SK-N-SH (cell line): ENCODE results near the gene CSTA. TPM values are rescaled to one million over a fixed set of nuclear protein-coding genes. Genes with fewer than 3 reads are reported as not detected.
"Not testable (repeated sequence)": the region's sequence is repeated elsewhere in the genome, so short reads cannot be mapped to it uniquely, and the experiment has no call there.

ENCODE experiments used
- CTCF ChIA-PET: fragments of 300-600, 350-600 bp; formaldehyde crosslinking; extraction: SDS; loops from one replicate; lab custom pipeline; 2021; lab: Yijun Ruan, JAX
- POLR2A ChIA-PET: fragments of 350-600 bp; sonication (Branson Sonifier 250); formaldehyde crosslinking; extraction: SDS; loops from one replicate; lab custom pipeline; 2020; ENCODE audit warnings: antibody characterized with exemption, inconsistent platforms; lab: Yijun Ruan, JAX
- DNase-seq: peaks from one replicate; pipeline ENCODE4 v3.0.0; 2012
- H2AFZ ChIP-seq: fragments of 200-600 bp; sonication (generic); 2 replicates; pipeline ENCODE4 v1.8.1; 2016; ENCODE audit warnings: antibody characterized with exemption, mild to moderate bottlenecking, low read depth
- H3F3A ChIP-seq: fragments of 200-600 bp; sonication (generic); replicated peaks from 2 replicates; pipeline ENCODE3; 2016; ENCODE audit warnings: antibody characterized with exemption, mild to moderate bottlenecking; ENCODE audit not compliant: insufficient read depth
- H3K27ac ChIP-seq, 2 experiments: fragments of 200-500 bp in 1 of 2; fragments of 200-600 bp in 1 of 2; sonication (Bioruptor generic) in 1 of 2; sonication (generic), shearing (Covaris generic) in 1 of 2; 2 replicates each; pipeline versions ENCODE4 v1.5.1 to v1.6.1; 2014 to 2016; ENCODE audit warnings: low read depth in 2 of 2, inconsistent platforms in 1 of 2, low read length in 1 of 2, mild to moderate bottlenecking in 1 of 2, mixed read lengths in 1 of 2
- H3K27me3 ChIP-seq: fragments of 200-600 bp; sonication (generic), shearing (Covaris generic); 2 replicates; pipeline ENCODE4 v1.6.1; 2016; ENCODE audit warnings: mixed run types; ENCODE audit not compliant: insufficient read depth
- H3K36me3 ChIP-seq, 2 experiments: fragments of 200-500 bp in 1 of 2; fragments of 200-600 bp in 1 of 2; sonication (Bioruptor generic) in 1 of 2; sonication (generic) in 1 of 2; replicated peaks in 1 of 2; 2 replicates each; pipeline versions ENCODE3 to v1.5.1; 2014 to 2016; ENCODE audit warnings: low read length in 1 of 2, mild to moderate bottlenecking in 1 of 2; ENCODE audit not compliant: insufficient read depth in 2 of 2, control insufficient read depth in 1 of 2
- H3K4me1 ChIP-seq, 2 experiments: fragments of 200-500 bp in 1 of 2; fragments of 200-600 bp in 1 of 2; sonication (Bioruptor generic) in 1 of 2; sonication (generic), shearing (Covaris generic) in 1 of 2; 2 replicates each; pipeline versions ENCODE4 v1.5.1 to v1.6.1; 2014 to 2016; ENCODE audit warnings: low read depth in 1 of 2, low read length in 1 of 2, mixed run types in 1 of 2; ENCODE audit not compliant: insufficient read depth in 2 of 2, control insufficient read depth in 1 of 2
- H3K4me2 ChIP-seq: fragments of 200-600 bp; sonication (generic), shearing (Covaris generic); 2 replicates; pipeline ENCODE4 v1.6.1; 2017; ENCODE audit warnings: mixed run types
- H3K4me3 ChIP-seq, 2 experiments: fragments of 200-500 bp in 1 of 2; fragments of 200-600 bp in 1 of 2; sonication (Bioruptor generic) in 1 of 2; sonication (generic), shearing (Covaris generic) in 1 of 2; 2 replicates each; pipeline versions ENCODE4 v1.5.1 to v1.8.1; 2014 to 2016; ENCODE audit warnings: low read depth in 2 of 2, inconsistent platforms in 1 of 2, low read length in 1 of 2, mild to moderate bottlenecking in 1 of 2, mixed read lengths in 1 of 2, moderate library complexity in 1 of 2
- H3K79me2 ChIP-seq: fragments of 200-600 bp; sonication (generic); 2 replicates; pipeline ENCODE4 v1.8.1; 2017; ENCODE audit warnings: mild to moderate bottlenecking; ENCODE audit not compliant: insufficient read depth
- H3K9ac ChIP-seq: fragments of 200-600 bp; sonication (generic); 2 replicates; pipeline ENCODE4 v1.6.1; 2017; ENCODE audit warnings: mixed run types
- H3K9me2 ChIP-seq: fragments of 200-600 bp; sonication (generic); 2 replicates; pipeline ENCODE4 v1.6.1; 2017; ENCODE audit warnings: mixed run types
- H3K9me3 ChIP-seq: fragments of 200-600 bp; sonication (generic); 2 replicates; pipeline ENCODE4 v1.6.1; 2017; ENCODE audit warnings: mixed run types, mild to moderate bottlenecking, moderate library complexity
- H4K20me1 ChIP-seq: fragments of 200-600 bp; sonication (generic); 2 replicates; pipeline ENCODE4 v1.6.1; 2017; ENCODE audit warnings: mild to moderate bottlenecking, mixed run types; ENCODE audit not compliant: insufficient read depth
- CTCF ChIP-seq: fragments of 200-600 bp; sonication (generic); IDR thresholded peaks from 2 replicates; pipeline ENCODE4 v1.6.1; 2017; ENCODE audit warnings: antibody characterized with exemption, mild to moderate bottlenecking, moderate library complexity
- EP300 ChIP-seq, 2 experiments: IDR thresholded peaks; 2 replicates each; pipeline versions ENCODE4 v1.4.0 to v1.6.1; 2012; ENCODE audit warnings: borderline replicate concordance in 1 of 2, low read depth in 1 of 2, low read length in 1 of 2
- EZH2phosphoT487 ChIP-seq: fragments of 200-600 bp; sonication (generic); IDR thresholded peaks from 2 replicates; pipeline ENCODE4 v1.6.1; 2017; ENCODE audit warnings: low read depth, mixed run types, mild to moderate bottlenecking, antibody characterized with exemption, moderate library complexity, borderline replicate concordance
- PBX3 ChIP-seq: IDR thresholded peaks from 2 replicates; pipeline ENCODE4; 2012
- POLR2AphosphoS5 ChIP-seq: IDR thresholded peaks from 2 replicates; pipeline ENCODE4 v1.6.1; 2012; ENCODE audit warnings: low read depth, low read length
- RCOR1 ChIP-seq: fragments of 150-350 bp; IDR thresholded peaks from 2 replicates; pipeline ENCODE4 v1.6.1; 2017; ENCODE audit warnings: antibody characterized with exemption, low read length
- RFX5 ChIP-seq: IDR thresholded peaks from 2 replicates; pipeline ENCODE4 v1.6.1; 2012; ENCODE audit warnings: mild to moderate bottlenecking, improper control_type of control experiment, low read length
- TAF1 ChIP-seq: IDR thresholded peaks from 2 replicates; pipeline ENCODE4 v1.6.1; 2012; ENCODE audit warnings: low read depth, mild to moderate bottlenecking, low read length, moderate library complexity, borderline replicate concordance
- USF2 ChIP-seq: fragments of 150-350 bp; IDR thresholded peaks from 2 replicates; pipeline ENCODE4 v1.6.1; 2017; ENCODE audit warnings: antibody characterized with exemption, low read length, low read depth, borderline replicate concordance
- YY1 ChIP-seq: IDR thresholded peaks from 2 replicates; pipeline ENCODE4 v1.4.0; 2012; ENCODE audit warnings: low read depth, mild to moderate bottlenecking
- WGBS: methylation state at CpG from one replicate; pipeline ENCODE4 v1.1.6; 2017; ENCODE audit warnings: low lambda C conversion rate; 5-methylcytosine and 5-hydroxymethylcytosine counted together
- polyA plus RNA-seq, 3 experiments: library from polyadenylated mRNA; depleted of rRNA; stranded (reverse); fragments of >200 nt; gene quantifications; 2 replicates each; pipeline ENCODE4 v1.2.3, GENCODE V29; 2012

CSTA gene
- polyA plus RNA-seq, 1 of the 3 experiments (the other 2 are of a cell fraction): not detected

- TF ChIP-seq RCOR1 (no peak), POLR2AphosphoS5 (no peak), CTCF (no peak), USF2 (no peak)
- TF ChIP-seq, all 33 proteins: peak for 0
Observed at GRCh38 chr3:122364490-122364889, 39.4 kb downstream of the CSTA start (continued).

- CTCF ChIA-PET: interaction anchor here (1.7 kb wide), 1 partner anchor 11 kb away, joined by 3 read pairs; no protein-coding TSS in a partner anchor
- Histone ChIP-seq H3F3A (peaks cover 7% of the 10 kb centered on the region), H3K36me3 (peaks cover 37 to 65% of the 10 kb centered on the region in 2 experiments), H3K4me2 (no peak overlapping the region), H3K9ac (no peak overlapping the region), H3K27me3 (no peaks in the 10 kb centered on the region), H3K4me3 (no peak overlapping the region), H3K27ac (no peak overlapping the region), H3K9me3 (no peaks in the 10 kb centered on the region), H3K4me1 (no peaks in the 10 kb centered on the region), H4K20me1 (no peaks in the 10 kb centered on the region), H2AFZ (no peak overlapping the region), H3K79me2 (no peaks in the 10 kb centered on the region), H3K9me2 (no peaks in the 10 kb centered on the region)
- TF ChIP-seq TAF1 (no peak), EZH2phosphoT487 (no peak), YY1 (no peak), PBX3 (no peak), RFX5 (no peak), EP300 (IDR thresholded peaks at IDR 0.05; ENCODE audit: borderline replicate concordance in 1 of 2, low read depth in 1 of 2, low read length in 1 of 2) (no peak)
- WGBS: 95% methylated on average over 1 of the region's 1 CpG
- no peak for DNase-seq
- POLR2A ChIA-PET: no interaction called here
Observed at GRCh38 chr3:122365073-122365472, 40.0 kb downstream of the CSTA start.

GRCh38 chr3:122365582-122366378 lies 40.7 kb downstream of the CSTA start:
- POLR2A ChIA-PET, H3K27ac ChIP-seq: not testable (repeated sequence)

More at GRCh38 chr3:122365582-122366378, 40.7 kb downstream of the CSTA start:
- H3K36me3 ChIP-seq: peaks cover 38 to 64% of the 10 kb centered on the region in 2 experiments
- H3K9me2 ChIP-seq, DNase-seq, H3F3A ChIP-seq, H3K27me3 ChIP-seq, H2AFZ ChIP-seq, H4K20me1 ChIP-seq, H3K79me2 ChIP-seq, H3K4me2 ChIP-seq, H3K4me1 ChIP-seq, H3K9ac ChIP-seq, CTCF ChIA-PET, H3K4me3 ChIP-seq, H3K9me3 ChIP-seq: not testable (repeated sequence)
- WGBS: 87% methylated on average over 10 of the region's 10 CpGs
